Muscle layer of colon (tissue), 2 donors: ENCODE results near the gene TMX3.

Source experiments
- H3K27ac ChIP-seq: one replicate; pipeline ENCODE4 v1.7.0; 2013; ENCODE audit warnings: low read depth, mild to moderate bottlenecking, low read length, moderate library complexity
- H3K27me3 ChIP-seq, 2 donors: one replicate each; pipeline ENCODE4 v1.7.0; 2013; ENCODE audit warnings: low read length in 2 of 2, mild to moderate bottlenecking in 2 of 2; ENCODE audit not compliant: insufficient read depth in 2 of 2, control insufficient read depth in 1 of 2
- H3K36me3 ChIP-seq: one replicate; pipeline ENCODE4 v1.7.0; 2013; ENCODE audit warnings: mild to moderate bottlenecking, low read length; ENCODE audit not compliant: insufficient read depth
- H3K4me1 ChIP-seq: one replicate; pipeline ENCODE4 v1.7.0; 2013; ENCODE audit warnings: mild to moderate bottlenecking, low read length; ENCODE audit not compliant: insufficient read depth
- H3K4me3 ChIP-seq, 2 donors: one replicate each; pipeline ENCODE4 v1.7.0; 2013; ENCODE audit warnings: low read length in 2 of 2, low read depth in 1 of 2, mild to moderate bottlenecking in 1 of 2, moderate library complexity in 1 of 2
- H3K9ac ChIP-seq: one replicate; pipeline ENCODE4 v1.7.0; 2013; ENCODE audit warnings: low read length
- H3K9me3 ChIP-seq: one replicate; pipeline ENCODE4 v1.7.0; 2013; ENCODE audit warnings: mild to moderate bottlenecking, low read length
- donor health status: abdominal sarcoma.
- donor health status: Adenocarcinoma of cecum.

The TMX3 gene

DNA sequence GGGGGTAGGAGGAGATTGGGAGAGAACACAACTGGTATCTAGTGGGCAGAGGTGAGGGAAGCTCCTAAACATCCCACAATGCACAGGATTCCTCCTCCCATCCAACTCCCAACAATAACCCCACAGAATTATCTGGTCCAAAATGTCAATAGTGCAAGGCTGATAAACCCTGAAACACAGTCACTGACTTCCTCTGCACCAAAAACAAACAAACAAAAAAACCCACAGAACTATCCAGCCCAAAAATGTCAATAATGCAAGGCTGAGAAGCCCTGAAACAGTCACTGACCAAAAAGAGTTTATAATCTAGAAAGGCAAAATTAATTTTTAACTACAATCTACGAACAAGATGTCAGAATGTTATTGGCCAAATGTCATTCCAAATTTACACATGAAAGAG is 9.8 kb downstream of the TMX3 start:
- Histone ChIP-seq H3K9ac (no peak overlapping the region), H3K4me1 (no peaks in the 10 kb centered on the region), H3K27ac (no peak overlapping the region), H3K9me3 (no peaks in the 10 kb centered on the region), H3K27me3 (no peaks in the 10 kb centered on the region), H3K36me3 (peaks cover 11% of the 10 kb centered on the region), H3K4me3 (no peak overlapping the region)

DNA sequence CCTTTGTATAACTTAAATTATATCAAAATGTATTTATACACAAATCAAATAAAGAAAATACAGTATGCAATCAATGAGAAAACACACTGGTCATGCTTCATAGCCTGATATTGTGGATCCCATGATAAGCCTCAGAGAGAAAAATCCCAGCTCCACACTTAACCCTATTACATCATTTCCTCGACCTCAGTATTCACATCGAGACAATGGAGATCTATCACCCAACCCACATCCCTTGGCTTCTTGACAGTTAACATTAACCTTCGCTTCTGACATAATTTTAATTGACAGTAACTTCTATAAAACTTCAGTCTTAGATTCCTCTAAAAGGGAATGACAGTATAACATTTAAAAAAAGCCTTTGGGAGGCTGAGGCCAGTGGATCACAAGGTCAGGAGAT is 11.6 kb downstream of the TMX3 start:
- peaks cover 8% of the 10 kb centered on the region for H3K36me3 ChIP-seq
- no peaks in the 10 kb centered on the region for H3K4me1 ChIP-seq
- H3K27ac ChIP-seq, result no peak overlapping the region
- H3K27me3 ChIP-seq, result no peaks in the 10 kb centered on the region
- no peak overlapping the region for H3K4me3 ChIP-seq
- H3K9me3 ChIP-seq, result no peaks in the 10 kb centered on the region
- H3K9ac ChIP-seq, result no peak overlapping the region

DNA sequence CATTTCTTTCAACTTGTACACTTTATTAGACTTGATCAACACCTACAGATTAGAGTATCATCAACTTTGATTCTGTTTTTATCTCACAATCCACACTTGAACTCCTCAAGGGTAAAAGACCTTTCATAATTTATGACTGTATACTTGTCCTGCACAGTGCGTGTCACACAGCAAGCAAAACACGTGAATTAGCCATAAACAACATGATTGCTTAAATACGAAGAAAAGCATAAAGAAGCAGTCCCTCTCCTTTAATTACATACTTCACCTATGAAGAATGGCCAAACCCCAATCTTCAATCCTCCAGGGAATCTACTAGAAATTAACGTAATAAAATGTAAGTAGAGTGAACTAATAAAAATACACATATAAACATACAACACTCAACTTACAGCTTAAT is 13.6 kb downstream of the TMX3 start:
- H3K9me3 ChIP-seq, result no peaks in the 10 kb centered on the region
- H3K4me3 ChIP-seq, result no peak overlapping the region
- no peaks in the 10 kb centered on the region for H3K27me3 ChIP-seq
- peaks cover 11% of the 10 kb centered on the region for H3K36me3 ChIP-seq
- H3K4me1 ChIP-seq, result no peaks in the 10 kb centered on the region
- no peak overlapping the region for H3K9ac ChIP-seq
- H3K27ac ChIP-seq, result no peak overlapping the region

DNA sequence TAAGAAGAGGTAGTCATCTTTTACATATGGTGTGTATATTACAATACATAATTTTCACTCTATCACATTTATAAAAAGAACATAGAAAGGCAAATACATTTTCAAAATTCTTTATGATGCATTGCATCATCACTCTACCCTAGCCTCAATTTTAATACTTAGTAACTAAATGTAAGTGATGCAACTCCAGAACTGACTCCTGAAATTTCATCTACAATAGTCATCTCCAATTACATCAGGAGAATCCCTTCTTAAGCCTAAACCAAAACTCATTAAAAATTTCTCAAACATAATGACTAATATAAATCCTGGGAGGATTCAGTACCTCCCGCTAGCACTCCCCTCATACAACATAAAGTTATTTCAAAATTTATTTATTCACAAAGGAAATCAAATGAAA is 15.9 kb downstream of the TMX3 start:
- Histone ChIP-seq H3K27me3 (no peaks in the 10 kb centered on the region), H3K4me3 (no peak overlapping the region), H3K4me1 (no peaks in the 10 kb centered on the region), H3K9ac (no peak overlapping the region), H3K9me3 (no peaks in the 10 kb centered on the region), H3K36me3 (peaks cover 13% of the 10 kb centered on the region), H3K27ac (no peak overlapping the region)

DNA sequence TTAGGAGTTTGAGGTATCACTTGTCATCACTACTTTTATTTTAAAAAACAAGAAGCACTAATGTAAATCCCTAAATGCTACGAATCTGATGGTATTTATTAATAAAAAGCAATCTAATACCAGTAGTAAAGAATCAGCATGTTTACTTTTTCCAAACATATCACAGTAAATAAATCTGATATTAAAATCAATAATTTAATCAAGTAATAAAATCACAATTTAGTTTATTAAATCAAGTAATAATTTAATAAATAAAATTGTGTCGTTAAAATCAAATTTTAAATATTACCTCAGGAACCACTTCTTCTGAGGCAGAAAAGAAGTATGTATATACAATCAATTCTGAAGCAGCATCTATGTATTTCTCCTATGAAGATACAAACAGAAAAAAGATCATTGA is 18.0 kb downstream of the TMX3 start:
- no peak overlapping the region for H3K27ac ChIP-seq
- H3K9ac ChIP-seq, result no peak overlapping the region
- no peaks in the 10 kb centered on the region for H3K9me3 ChIP-seq
- H3K36me3 ChIP-seq, result peaks cover 22% of the 10 kb centered on the region
- H3K4me1 ChIP-seq, result no peaks in the 10 kb centered on the region
- H3K27me3 ChIP-seq, result no peaks in the 10 kb centered on the region
- no peak overlapping the region for H3K4me3 ChIP-seq

DNA sequence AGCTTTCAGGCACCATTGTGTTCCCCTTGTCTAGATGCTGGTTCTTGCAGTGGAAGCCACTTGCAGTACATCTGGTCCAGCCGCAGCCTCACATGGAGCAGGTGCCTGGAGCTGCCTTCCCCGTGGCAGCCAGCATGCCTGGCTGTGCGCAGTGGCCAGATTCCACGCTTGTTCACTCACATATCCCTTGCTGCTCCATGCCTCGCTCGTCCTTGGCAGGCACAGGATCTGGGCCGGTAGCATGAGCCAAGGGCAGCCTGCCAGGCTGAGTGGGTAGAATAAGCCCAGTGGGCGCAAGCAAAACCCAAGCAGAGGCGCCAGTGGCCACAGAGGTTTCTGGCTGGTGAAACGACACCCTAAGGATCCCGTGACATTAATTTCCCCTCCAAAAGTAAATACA is 20.6 kb downstream of the TMX3 start:
- no peaks in the 10 kb centered on the region for H3K4me1 ChIP-seq
- H3K27ac ChIP-seq, result no peak overlapping the region
- H3K9me3 ChIP-seq, result no peaks in the 10 kb centered on the region
- peaks cover 34% of the 10 kb centered on the region for H3K36me3 ChIP-seq
- H3K4me3 ChIP-seq, result no peak overlapping the region
- H3K27me3 ChIP-seq, result no peaks in the 10 kb centered on the region
- no peak overlapping the region for H3K9ac ChIP-seq

DNA sequence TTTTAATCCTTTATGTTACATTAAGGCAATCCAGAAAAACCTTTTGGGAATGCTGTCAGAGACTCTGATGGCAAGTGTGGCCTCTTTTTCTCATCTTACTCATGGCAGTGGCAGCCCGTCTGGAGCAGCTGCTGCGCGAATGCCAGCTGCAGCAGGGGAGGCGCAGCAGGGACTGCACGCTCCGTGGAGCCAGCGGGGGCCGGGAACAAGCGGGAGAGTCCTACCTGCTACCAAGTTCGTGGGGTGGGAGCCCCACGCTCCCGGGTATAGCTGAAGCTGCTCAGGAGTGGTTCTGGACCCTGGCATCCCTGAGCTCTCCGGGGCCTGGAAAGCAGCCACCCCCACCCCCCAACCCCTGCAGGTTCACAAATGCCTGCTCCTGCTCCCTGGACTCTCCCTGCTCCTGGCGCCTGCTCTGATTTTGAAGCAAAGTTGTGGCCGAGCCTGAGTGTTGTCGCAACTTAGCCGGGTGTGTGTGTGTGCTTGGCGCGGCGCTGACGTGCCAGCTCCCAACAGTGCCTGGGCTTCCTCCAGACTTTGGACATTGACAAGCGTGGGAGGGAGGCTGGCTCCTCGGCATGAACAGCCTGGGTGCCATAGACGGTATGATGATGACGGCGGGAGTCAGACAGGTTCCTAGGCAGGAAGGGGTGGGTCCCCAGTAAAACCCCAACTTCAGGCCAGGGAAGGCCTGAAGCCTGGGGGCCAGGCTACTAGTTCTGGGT is 21.7 kb downstream of the TMX3 start:
- Histone ChIP-seq H3K4me1 (no peaks in the 10 kb centered on the region), H3K36me3 (peaks cover 34% of the 10 kb centered on the region), H3K27ac (no peak overlapping the region), H3K9me3 (no peaks in the 10 kb centered on the region), H3K9ac (no peak overlapping the region), H3K27me3 (no peaks in the 10 kb centered on the region), H3K4me3 (no peak overlapping the region)

DNA sequence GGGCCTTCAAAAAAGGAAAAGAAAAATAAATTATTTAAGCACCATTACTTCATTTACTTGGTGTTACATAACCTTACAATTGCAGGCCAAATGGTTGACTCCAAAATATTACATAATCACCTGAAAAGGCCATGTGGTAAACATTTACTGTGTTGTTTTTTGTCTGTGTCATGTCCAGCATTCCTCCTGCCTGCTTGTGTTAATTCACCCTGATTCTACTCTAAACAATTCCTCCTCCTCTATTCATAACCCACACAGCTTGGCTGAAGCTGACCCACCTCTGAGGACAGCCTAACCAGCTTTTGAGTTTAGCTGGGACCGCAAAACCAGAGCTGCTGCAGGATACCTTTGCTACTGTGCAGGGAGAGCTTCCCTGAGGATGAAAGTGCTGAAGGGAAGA is 35.4 kb downstream of the TMX3 start:
- peaks cover 18% of the 10 kb centered on the region for H3K36me3 ChIP-seq
- H3K27me3 ChIP-seq, result no peaks in the 10 kb centered on the region
- no peak overlapping the region for H3K4me3 ChIP-seq
- no peak overlapping the region for H3K9ac ChIP-seq
- H3K9me3 ChIP-seq, result no peaks in the 10 kb centered on the region
- no peak overlapping the region for H3K27ac ChIP-seq
- peaks cover 6% of the 10 kb centered on the region for H3K4me1 ChIP-seq

DNA sequence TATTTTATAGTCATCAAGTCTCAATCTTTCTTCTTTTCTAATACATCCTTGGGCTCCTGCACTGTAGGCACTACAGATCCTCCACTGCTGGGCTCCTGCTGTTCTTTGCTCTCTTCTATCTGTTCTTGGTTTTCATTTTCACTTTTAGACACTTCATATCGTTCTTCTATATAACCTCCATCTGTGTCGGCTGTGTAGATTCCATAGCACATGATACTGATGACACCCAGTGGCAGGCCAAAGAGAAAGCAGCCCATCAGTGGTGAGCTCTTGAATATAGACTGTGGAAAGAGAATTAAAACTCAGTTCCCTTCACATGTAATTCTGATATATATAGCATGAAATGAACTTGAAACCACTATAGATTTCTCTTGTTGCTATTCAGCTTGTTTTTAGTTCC is 38.0 kb downstream of the TMX3 start:
- Histone ChIP-seq H3K4me1 (peaks cover 6% of the 10 kb centered on the region), H3K9me3 (no peaks in the 10 kb centered on the region), H3K27me3 (no peaks in the 10 kb centered on the region), H3K27ac (no peak overlapping the region), H3K9ac (no peak overlapping the region), H3K4me3 (no peak overlapping the region), H3K36me3 (peaks cover 18% of the 10 kb centered on the region)

DNA sequence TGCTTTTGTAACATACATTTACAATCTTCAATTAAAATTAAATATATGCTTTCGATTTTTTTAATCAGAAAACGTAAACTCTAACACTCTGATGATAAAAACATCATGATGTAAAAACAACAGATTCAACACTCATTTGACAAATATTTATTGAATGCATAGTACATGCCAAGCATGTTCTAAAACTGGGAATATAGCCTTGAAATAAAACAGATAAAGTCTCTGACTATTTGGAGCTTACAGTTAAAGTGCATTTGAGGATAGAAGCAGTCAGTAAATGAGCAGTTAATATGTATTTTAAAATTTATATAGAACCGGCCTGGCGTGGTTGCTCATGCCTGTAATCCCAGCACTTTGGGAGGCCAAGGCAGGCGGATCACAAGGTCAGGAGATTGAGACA is 47.8 kb downstream of the TMX3 start:
- Histone ChIP-seq H3K36me3 (no peaks in the 10 kb centered on the region), H3K9me3 (no peaks in the 10 kb centered on the region), H3K9ac (no peak overlapping the region), H3K4me3 (no peak overlapping the region), H3K27ac (no peak overlapping the region), H3K27me3 (no peaks in the 10 kb centered on the region), H3K4me1 (peaks cover 12% of the 10 kb centered on the region)

DNA sequence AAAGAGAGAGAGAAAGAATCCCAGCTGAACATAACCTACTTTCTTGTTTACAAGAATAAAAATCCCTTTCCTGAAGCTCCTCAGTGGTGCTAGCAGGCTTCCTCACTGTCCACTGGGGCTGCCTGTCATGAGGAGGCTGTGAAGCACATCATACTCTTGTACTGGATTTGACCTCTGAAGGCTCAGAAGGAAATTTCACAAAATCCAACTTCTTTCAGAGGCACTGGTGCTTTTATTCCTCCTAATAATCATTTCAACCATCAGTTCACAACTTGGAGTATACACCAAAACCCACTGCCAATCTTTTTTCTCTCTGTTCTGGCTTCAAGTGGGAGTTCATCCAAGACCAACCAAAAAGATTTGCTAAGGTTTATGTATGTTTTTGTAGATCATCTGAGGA is 48.5 kb downstream of the TMX3 start:
- H3K27me3 ChIP-seq, result no peaks in the 10 kb centered on the region
- no peak overlapping the region for H3K4me3 ChIP-seq
- no peak overlapping the region for H3K9ac ChIP-seq
- no peaks in the 10 kb centered on the region for H3K9me3 ChIP-seq
- no peak overlapping the region for H3K27ac ChIP-seq
- H3K36me3 ChIP-seq, result no peaks in the 10 kb centered on the region
- peaks cover 12% of the 10 kb centered on the region for H3K4me1 ChIP-seq

DNA sequence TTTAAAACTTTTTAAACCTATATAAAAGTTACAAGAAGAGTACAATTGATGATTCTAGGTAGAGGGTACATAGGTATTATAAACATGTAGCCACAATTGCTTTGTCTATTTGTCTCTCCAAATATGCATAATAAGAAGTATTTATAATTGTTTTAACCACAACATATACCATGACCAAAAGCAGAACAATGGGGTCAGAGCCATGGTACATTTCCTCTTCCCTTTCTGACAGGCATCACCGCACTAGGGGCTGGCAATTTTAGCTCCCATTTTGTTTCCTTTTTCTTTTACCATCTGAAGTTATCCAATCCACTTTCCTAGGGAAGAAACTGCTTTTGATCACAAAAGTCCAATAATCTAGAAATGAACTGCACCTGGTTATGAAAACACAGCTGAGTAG is 49.3 kb downstream of the TMX3 start:
- H3K4me3 ChIP-seq, result no peak overlapping the region
- H3K36me3 ChIP-seq, result no peaks in the 10 kb centered on the region
- H3K9ac ChIP-seq, result no peak overlapping the region
- no peak overlapping the region for H3K27ac ChIP-seq
- H3K27me3 ChIP-seq, result no peaks in the 10 kb centered on the region
- no peaks in the 10 kb centered on the region for H3K9me3 ChIP-seq
- peaks cover 12% of the 10 kb centered on the region for H3K4me1 ChIP-seq
